AG09309 (cell line): Measurements from ENCODE around the gene ABL1.

Source experiments
- DNase-seq: peaks from one replicate; pipeline ENCODE4 v3.0.0-alpha.2; 2010; ENCODE audit warnings: low read depth
- H3K4me3 ChIP-seq: 2 replicates; pipeline ENCODE4 v1.5.1; 2011; ENCODE audit warnings: mild to moderate bottlenecking, low read depth, low read length, moderate library complexity; ENCODE audit not compliant: control insufficient read depth
- TF ChIP-seq, protein P1 (sequence below): IDR thresholded peaks from 2 replicates; pipeline ENCODE4 v1.5.1; 2011; ENCODE audit warnings: mild to moderate bottlenecking, low read depth, low read length, inconsistent platforms; ENCODE audit not compliant: insufficient read depth, control insufficient read depth; ENCODE audit errors: missing control alignments

Gene ABL1

DNA sequence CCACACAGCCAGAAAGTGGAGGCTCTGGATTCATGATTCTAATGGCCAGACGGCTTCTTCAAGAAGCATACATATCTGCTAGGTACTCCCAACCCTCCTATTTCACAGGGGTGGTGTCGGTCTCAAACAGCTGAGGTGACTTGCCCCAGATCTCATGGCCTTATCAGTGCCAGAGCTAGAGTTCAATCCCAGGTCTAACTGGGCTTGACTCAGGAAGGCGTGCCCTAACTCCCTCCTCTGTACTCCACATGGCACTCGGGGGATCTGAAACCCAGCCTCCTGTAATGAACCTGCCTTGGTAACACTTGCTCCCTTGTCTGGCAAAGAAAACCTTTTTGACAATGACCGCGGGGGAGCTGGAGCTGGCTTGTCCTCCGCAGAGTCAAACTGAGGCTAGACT is 59.5 kb downstream of the ABL1 start:
- TF ChIP-seq, protein P1, sequence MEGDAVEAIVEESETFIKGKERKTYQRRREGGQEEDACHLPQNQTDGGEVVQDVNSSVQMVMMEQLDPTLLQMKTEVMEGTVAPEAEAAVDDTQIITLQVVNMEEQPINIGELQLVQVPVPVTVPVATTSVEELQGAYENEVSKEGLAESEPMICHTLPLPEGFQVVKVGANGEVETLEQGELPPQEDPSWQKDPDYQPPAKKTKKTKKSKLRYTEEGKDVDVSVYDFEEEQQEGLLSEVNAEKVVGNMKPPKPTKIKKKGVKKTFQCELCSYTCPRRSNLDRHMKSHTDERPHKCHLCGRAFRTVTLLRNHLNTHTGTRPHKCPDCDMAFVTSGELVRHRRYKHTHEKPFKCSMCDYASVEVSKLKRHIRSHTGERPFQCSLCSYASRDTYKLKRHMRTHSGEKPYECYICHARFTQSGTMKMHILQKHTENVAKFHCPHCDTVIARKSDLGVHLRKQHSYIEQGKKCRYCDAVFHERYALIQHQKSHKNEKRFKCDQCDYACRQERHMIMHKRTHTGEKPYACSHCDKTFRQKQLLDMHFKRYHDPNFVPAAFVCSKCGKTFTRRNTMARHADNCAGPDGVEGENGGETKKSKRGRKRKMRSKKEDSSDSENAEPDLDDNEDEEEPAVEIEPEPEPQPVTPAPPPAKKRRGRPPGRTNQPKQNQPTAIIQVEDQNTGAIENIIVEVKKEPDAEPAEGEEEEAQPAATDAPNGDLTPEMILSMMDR: no peak
- no peak for DNase-seq
- H3K4me3 ChIP-seq: no peak overlapping the region

DNA sequence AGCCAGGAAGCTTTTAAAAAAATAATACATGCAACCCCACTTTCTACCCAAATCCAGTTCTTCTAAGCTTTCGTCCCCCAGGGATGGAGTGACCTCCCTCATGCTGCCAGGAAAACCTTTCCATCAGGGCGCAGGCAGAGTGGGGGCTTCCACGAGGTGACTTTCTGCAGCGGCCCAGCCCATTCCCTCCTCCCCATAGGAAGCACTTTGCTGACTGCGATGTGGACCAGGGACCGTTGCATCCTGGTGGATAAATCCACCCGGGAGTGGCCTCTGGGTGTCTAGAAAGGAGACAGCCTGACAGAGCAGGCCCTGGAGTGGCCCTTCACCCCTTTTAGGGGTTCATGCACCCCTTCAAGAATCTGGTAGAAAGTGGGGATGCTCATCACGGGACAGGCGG is 60.0 kb downstream of the ABL1 start:
- no peak for DNase-seq
- no peak overlapping the region for H3K4me3 ChIP-seq
- TF ChIP-seq, protein P1: no peak

DNA sequence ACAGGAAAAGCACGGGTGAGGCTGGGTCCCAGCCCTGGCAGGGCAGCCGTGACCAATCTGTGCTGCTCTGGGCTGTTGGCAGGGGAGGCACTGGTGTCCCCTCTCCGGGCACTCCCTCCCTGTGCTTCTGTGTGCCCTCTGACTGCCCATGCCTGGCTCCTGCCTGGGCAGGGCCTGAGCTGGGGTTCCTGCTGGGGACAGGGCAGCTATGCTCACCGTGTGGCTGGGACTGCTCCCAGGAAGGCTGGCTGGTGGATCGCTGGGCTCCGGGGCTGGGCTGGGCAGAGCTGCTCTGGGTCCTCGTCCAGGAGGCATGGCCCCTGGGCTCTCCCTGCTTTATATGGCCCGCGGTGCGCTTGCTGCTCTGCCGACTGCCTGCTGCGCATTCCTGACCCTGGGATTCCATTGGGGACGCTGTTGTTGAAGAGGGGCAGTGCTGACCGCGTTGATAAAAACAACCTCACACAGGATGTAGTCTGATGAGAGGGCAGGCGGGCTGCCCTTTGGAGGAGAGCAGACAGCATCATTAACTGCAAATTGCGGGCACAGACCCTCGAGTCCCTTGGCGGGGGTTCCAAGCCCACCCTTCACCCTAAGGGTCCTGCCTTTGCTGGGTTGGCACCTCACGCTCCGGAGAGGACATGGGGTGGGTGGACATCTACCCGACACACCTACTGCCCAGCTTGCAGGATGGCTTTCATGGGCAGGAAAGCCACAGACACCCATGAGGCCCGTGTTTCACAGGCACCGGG is 60.6 kb downstream of the ABL1 start:
- DNase-seq: no peak
- TF ChIP-seq, protein P1: no peak
- no peak overlapping the region for H3K4me3 ChIP-seq

GRCh38 chr9:130896233-130897014 is 61.4 kb downstream of the ABL1 start, which contains the start of gene QRFP:
TSS of gene QRFP (minus strand) at chr9:130896812. CDS start at chr9:130893838, 2,974 bp downstream.
- DNase-seq: no peak
- TF ChIP-seq, protein P1: no peak
- H3K4me3 ChIP-seq: no peak within 1 kb of the TSS

- H3K4me3 ChIP-seq: no peak overlapping the region
- TF ChIP-seq, protein P1: no peak
- no peak for DNase-seq
Measured at GRCh38 chr9:130897105-130897751, 62.2 kb downstream of the ABL1 start.

DNA sequence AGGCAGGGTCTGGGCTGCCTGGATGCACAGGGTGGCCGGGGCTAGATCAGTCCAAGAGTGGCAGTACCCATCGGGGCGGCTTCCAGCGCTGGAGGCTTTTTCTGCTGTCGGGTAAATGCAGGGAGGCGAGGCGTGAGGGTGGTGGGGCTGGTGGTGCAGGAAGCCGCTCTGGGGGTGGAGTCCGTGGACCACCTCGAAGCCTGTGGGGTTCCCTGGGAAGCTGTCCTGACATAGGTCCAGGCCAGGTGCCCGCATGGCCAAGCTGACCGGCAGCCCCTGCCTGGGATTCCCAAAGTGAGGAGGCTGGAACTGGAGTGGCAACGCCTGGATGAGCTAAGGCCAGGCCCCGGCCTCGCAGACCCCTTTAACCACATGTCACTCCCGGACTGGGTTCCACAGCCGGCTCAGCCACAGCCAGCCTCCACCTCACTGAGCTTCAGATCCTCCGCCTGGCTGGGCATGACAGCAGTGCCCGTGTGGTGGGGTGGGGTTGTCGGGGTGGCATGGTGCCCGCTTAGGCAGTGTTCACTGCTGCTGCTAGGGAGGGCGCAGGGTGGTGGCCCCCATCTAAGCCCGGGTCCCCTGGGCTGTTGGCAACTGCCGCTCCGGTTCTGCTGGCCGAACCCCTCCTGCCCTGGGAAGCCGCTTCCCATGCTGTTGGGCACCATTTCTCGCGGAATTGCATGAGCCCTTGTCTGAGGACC is 62.9 kb downstream of the ABL1 start:
- no peak overlapping the region for H3K4me3 ChIP-seq
- TF ChIP-seq, protein P1: no peak
- no peak for DNase-seq
